Measurements from ENCODE around the gene AHR. TPM values are rescaled to one million over a fixed set of nuclear protein-coding genes. Genes with fewer than 3 reads are reported as not detected.

Gene AHR
- total RNA-seq, 1 donor from 2014 or later, result 73.9 TPM

DNA sequence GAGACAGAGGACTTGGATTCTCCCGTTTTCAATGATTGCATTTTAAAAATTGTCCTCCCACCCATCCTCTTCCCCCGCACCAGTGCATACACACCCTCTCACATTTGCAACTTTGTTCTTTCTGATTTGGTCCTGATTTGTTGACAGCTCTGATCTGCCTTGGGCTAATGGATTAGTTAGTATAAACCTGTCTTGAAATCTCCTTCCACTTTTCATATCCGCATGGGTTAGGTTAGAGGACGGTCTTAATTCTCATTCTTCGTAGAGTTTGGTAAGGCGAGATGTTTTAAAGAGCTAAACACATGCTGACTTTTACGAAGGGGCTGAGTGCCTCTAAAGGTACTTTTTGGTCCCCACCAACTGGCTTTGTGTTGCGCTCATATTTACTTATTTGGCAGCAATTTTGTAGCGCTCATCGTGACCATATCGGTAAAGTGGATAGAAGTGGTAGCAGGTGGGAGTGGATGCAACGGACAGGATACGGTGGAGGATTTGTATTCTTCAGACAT lies 1.1 kb downstream of the AHR start:
- Mint-ChIP-seq H3K27me3 (ENCODE audit: unreplicated experiment) (peaks cover 5% of the 10 kb centered on the region), H3K4me1 (ENCODE audit: unreplicated experiment) (peaks cover 20% of the 10 kb centered on the region), H3K36me3 (ENCODE audit: low read depth, unreplicated experiment) (peaks cover 11% of the 10 kb centered on the region), H3K27ac (ENCODE audit: unreplicated experiment) (peak overlapping the region; percentile 68), H3K9me3 (ENCODE audit: unreplicated experiment) (no peaks in the 10 kb centered on the region), H3K4me3 (ENCODE audit: unreplicated experiment) (peak overlapping the region; percentile 99)
- DNase-seq (ENCODE audit: low spot score), result no peak
- TF ChIP-seq, protein P1, sequence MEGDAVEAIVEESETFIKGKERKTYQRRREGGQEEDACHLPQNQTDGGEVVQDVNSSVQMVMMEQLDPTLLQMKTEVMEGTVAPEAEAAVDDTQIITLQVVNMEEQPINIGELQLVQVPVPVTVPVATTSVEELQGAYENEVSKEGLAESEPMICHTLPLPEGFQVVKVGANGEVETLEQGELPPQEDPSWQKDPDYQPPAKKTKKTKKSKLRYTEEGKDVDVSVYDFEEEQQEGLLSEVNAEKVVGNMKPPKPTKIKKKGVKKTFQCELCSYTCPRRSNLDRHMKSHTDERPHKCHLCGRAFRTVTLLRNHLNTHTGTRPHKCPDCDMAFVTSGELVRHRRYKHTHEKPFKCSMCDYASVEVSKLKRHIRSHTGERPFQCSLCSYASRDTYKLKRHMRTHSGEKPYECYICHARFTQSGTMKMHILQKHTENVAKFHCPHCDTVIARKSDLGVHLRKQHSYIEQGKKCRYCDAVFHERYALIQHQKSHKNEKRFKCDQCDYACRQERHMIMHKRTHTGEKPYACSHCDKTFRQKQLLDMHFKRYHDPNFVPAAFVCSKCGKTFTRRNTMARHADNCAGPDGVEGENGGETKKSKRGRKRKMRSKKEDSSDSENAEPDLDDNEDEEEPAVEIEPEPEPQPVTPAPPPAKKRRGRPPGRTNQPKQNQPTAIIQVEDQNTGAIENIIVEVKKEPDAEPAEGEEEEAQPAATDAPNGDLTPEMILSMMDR (IDR thresholded peaks at IDR 0.05; ENCODE audit: unreplicated experiment), result no peak

DNA sequence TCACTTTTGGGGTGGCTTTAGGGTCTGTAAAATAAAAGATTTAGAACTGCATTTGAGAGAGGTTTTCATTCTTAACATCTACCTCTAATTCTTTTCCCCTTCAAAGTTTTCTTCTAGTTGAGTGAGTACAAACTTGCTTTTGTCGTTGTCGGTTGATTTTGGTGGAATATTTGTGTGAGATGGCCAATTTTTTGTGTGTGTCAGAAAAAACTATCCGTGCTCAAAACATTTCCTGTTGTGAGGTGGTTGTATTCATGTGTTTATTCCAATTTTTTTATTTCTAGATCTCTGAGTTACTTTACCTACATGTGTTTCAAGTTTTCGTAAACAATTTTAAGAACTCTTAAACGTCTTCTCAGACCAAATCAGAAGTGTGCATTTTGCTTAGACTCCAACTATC lies 1.6 kb downstream of the AHR start:
- Mint-ChIP-seq H3K36me3 (ENCODE audit: low read depth, unreplicated experiment) (peaks cover 11% of the 10 kb centered on the region), H3K27ac (ENCODE audit: unreplicated experiment) (peak overlapping the region; percentile 80), H3K27me3 (ENCODE audit: unreplicated experiment) (peaks cover 5% of the 10 kb centered on the region), H3K4me1 (ENCODE audit: unreplicated experiment) (peaks cover 25% of the 10 kb centered on the region), H3K9me3 (ENCODE audit: unreplicated experiment) (no peaks in the 10 kb centered on the region), H3K4me3 (ENCODE audit: unreplicated experiment) (peak overlapping the region; percentile 99)
- TF ChIP-seq, protein P1 (IDR thresholded peaks at IDR 0.05; ENCODE audit: unreplicated experiment), result no peak
- DNase-seq (ENCODE audit: low spot score), result no peak

DNA sequence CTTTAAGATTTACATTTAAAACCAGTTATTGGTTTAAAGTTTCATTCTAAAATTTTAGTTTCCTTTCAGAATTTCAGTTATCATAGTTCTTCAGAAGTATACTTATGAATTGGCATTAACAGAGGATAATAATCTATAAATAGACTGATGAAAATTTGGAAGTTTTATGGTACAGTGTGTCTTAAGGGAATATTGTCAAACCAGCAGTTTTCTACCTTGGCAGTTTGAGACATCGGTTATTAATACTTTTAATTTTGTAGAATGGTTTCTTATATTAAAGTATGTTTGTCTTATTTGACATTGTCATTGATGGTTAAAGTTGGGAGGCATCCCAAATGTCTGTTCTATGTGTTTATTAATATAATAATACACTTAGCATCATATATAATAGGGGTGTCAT lies 2.0 kb downstream of the AHR start:
- TF ChIP-seq, protein P1 (IDR thresholded peaks at IDR 0.05; ENCODE audit: unreplicated experiment), result no peak
- peaks cover 5% of the 10 kb centered on the region for H3K27me3 Mint-ChIP-seq (ENCODE audit: unreplicated experiment)
- no peak for DNase-seq (ENCODE audit: low spot score)
- peaks cover 29% of the 10 kb centered on the region for H3K4me1 Mint-ChIP-seq (ENCODE audit: unreplicated experiment)
- peak overlapping the region; percentile 99 for H3K4me3 Mint-ChIP-seq (ENCODE audit: unreplicated experiment)
- peak overlapping the region; percentile 80 for H3K27ac Mint-ChIP-seq (ENCODE audit: unreplicated experiment)
- H3K9me3 Mint-ChIP-seq (ENCODE audit: unreplicated experiment), result no peaks in the 10 kb centered on the region
- peaks cover 11% of the 10 kb centered on the region for H3K36me3 Mint-ChIP-seq (ENCODE audit: low read depth, unreplicated experiment)

DNA sequence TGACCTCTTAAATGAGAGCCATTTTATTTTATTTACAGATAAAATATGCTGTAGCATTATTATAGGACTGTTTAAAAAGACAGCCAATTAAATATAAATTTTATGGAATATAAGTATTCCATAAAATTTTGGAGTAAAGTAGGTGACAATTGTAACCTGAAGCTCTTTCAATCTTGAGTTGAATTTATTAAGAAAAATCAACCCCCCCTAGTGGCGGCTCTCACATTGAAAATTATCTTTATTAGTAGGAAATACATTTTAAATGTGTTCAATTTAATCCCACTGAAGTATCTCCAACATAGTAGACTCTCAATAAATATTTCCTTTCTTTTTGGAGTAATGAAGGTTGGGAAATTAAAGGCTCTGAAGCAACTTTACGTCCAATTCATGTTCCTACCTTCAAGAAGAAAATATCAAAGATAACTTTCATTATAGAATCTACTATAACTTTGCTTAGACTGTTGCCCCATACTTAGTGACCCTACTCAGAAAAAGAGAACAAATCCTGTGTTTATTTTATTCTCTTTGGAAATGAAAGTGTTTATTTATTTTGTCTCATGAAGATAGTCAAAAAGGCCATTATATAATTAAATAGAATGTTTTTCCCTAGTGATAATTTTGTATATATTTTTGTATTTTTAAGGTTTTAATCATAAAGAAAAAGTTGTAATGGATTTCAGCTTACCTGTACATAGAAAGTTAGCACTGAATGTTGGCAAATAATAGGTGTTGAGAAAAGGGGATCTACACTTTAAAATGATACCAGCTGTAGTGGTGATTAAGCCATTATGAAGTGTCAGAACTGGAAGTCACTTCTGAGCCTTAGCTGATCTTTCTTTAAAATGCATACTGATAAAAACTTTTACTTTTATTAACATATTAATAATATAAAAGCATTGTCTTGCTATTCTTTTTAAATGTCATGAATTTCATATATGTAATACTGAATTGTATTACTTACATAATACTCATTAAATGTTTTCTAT lies 3.3 kb downstream of the AHR start:
- Mint-ChIP-seq H3K9me3 (ENCODE audit: unreplicated experiment) (no peaks in the 10 kb centered on the region), H3K36me3 (ENCODE audit: low read depth, unreplicated experiment) (peaks cover 11% of the 10 kb centered on the region), H3K4me1 (ENCODE audit: unreplicated experiment) (peaks cover 29% of the 10 kb centered on the region), H3K27me3 (ENCODE audit: unreplicated experiment) (peaks cover 4% of the 10 kb centered on the region), H3K4me3 (ENCODE audit: unreplicated experiment) (peak overlapping the region; percentile 62), H3K27ac (ENCODE audit: unreplicated experiment) (no peak overlapping the region)
- peak; percentile 18 for DNase-seq (ENCODE audit: low spot score)
- TF ChIP-seq, protein P1 (IDR thresholded peaks at IDR 0.05; ENCODE audit: unreplicated experiment), result peak; percentile 90

All from endothelial cell (in vitro differentiated cells).